ENCODE results near the gene KEAP1.

DNA sequence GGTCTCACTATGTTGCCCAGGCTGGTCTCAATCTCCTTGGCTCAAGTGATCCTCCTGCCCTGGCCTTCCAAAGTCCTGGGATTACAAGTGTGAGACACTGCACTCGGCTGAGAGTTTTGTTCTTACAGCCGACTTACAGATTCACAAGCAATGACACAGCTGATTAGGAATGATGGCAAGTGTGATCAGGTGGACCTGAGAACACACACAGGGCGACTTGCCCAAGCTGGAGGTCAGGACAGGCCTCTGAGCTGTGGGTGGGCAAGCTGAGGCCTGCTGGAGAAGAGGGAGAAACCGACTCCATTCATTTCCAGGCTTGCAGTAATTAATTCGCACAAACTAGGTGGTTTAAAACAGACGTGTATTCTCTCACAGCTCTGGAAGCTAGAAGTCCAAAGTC lies 32.5 kb upstream of the KEAP1 start:
- TF ChIP-seq EZH2 (IDR thresholded peaks at IDR 0.05; ENCODE audit: borderline replicate concordance, low read depth, low read length, severe bottlenecking) (no peak), POLR2A (IDR thresholded peaks at IDR 0.05; ENCODE audit: low read depth, low read length) (no peak), FOS (IDR thresholded peaks at IDR 0.05; ENCODE audit: borderline replicate concordance, insufficient read depth, low read length) (no peak)
- TF ChIP-seq, protein P1, sequence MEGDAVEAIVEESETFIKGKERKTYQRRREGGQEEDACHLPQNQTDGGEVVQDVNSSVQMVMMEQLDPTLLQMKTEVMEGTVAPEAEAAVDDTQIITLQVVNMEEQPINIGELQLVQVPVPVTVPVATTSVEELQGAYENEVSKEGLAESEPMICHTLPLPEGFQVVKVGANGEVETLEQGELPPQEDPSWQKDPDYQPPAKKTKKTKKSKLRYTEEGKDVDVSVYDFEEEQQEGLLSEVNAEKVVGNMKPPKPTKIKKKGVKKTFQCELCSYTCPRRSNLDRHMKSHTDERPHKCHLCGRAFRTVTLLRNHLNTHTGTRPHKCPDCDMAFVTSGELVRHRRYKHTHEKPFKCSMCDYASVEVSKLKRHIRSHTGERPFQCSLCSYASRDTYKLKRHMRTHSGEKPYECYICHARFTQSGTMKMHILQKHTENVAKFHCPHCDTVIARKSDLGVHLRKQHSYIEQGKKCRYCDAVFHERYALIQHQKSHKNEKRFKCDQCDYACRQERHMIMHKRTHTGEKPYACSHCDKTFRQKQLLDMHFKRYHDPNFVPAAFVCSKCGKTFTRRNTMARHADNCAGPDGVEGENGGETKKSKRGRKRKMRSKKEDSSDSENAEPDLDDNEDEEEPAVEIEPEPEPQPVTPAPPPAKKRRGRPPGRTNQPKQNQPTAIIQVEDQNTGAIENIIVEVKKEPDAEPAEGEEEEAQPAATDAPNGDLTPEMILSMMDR (IDR thresholded peaks at IDR 0.05; ENCODE audit: extremely low read depth in 1 of 2, insufficient read depth in 1 of 2, low read depth in 1 of 2, low read length in 2 of 2) = no peak

Data from endothelial cell of umbilical vein (primary cell).